Neuronal stem cell (in vitro differentiated cells): ENCODE results near the gene MAU2.

Experiments
- DNase-seq: peaks from one replicate; pipeline ENCODE4 v3.0.0-alpha.2; 2013; ENCODE audit warnings: low spot score
- H2AFZ ChIP-seq: one replicate; pipeline ENCODE4 v1.6.1; 2013; ENCODE audit warnings: mild to moderate bottlenecking, low read length, inconsistent platforms
- H2AK5ac ChIP-seq: 2 replicates; pipeline ENCODE4 v1.6.1; 2013; ENCODE audit warnings: low read depth, mild to moderate bottlenecking, inconsistent platforms, low read length, moderate library complexity, mixed read lengths
- H2BK120ac ChIP-seq: 2 replicates; pipeline ENCODE4 v1.6.1; 2013; ENCODE audit warnings: low read depth, mild to moderate bottlenecking, inconsistent platforms, low read length, moderate library complexity, mixed read lengths
- H2BK12ac ChIP-seq: one replicate; pipeline ENCODE4 v1.6.1; 2013; ENCODE audit warnings: low read length, inconsistent platforms
- H2BK15ac ChIP-seq: 2 replicates; pipeline ENCODE4 v1.6.1; 2013; ENCODE audit warnings: mild to moderate bottlenecking, low read length, inconsistent platforms, mixed read lengths
- H2BK5ac ChIP-seq: one replicate; pipeline ENCODE4 v1.6.1; 2013; ENCODE audit warnings: inconsistent platforms, mild to moderate bottlenecking, low read length, moderate library complexity
- H3K14ac ChIP-seq: one replicate; pipeline ENCODE4 v1.6.1; 2013; ENCODE audit warnings: low read length, inconsistent platforms
- H3K18ac ChIP-seq: 2 replicates; pipeline ENCODE4 v1.6.1; 2013; ENCODE audit warnings: low read length, inconsistent platforms
- H3K23ac ChIP-seq: 2 replicates; pipeline ENCODE4 v1.6.1; 2013; ENCODE audit warnings: low read depth, mild to moderate bottlenecking, mixed read lengths, low read length, inconsistent platforms; ENCODE audit not compliant: poor library complexity
- H3K27ac ChIP-seq: replicated peaks from 3 replicates; pipeline ENCODE4 v1.5.1; 2013; ENCODE audit warnings: low read length, inconsistent platforms
- H3K27me3 ChIP-seq, 3 experiments: 2 replicates each; pipeline ENCODE4 v1.6.1; 2013; ENCODE audit warnings: low read length in 3 of 3, mild to moderate bottlenecking in 2 of 3, inconsistent platforms in 1 of 3, low read depth in 1 of 3, mixed read lengths in 1 of 3, moderate library complexity in 1 of 3; ENCODE audit not compliant: control insufficient read depth in 3 of 3, insufficient read depth in 3 of 3
- H3K36me3 ChIP-seq, 2 donors: replicated peaks in 1 of 2; 2 replicates each; pipeline ENCODE4 v1.6.1; 2013; ENCODE audit warnings: low read length in 2 of 2; ENCODE audit not compliant: control insufficient read depth in 2 of 2, insufficient read depth in 2 of 2
- H3K4ac ChIP-seq: 2 replicates; pipeline ENCODE4 v1.6.1; 2013; ENCODE audit warnings: inconsistent platforms, mild to moderate bottlenecking, low read length, moderate library complexity
- H3K4me1 ChIP-seq, 2 donors: 1 replicate in 1 of 2; 2 replicates in 1 of 2; pipeline ENCODE4 v1.6.1; 2013; ENCODE audit warnings: low read length in 2 of 2, low read depth in 1 of 2; ENCODE audit not compliant: control insufficient read depth in 2 of 2, insufficient read depth in 1 of 2
- H3K4me2 ChIP-seq: one replicate; pipeline ENCODE4 v1.6.1; 2013; ENCODE audit warnings: mild to moderate bottlenecking, low read length, inconsistent platforms; ENCODE audit not compliant: insufficient read depth, poor library complexity, severe bottlenecking
- H3K4me3 ChIP-seq, 2 donors: 2 replicates each; pipeline ENCODE4 v1.5.1; 2013; ENCODE audit warnings: low read length in 2 of 2, mild to moderate bottlenecking in 2 of 2, inconsistent platforms in 1 of 2, moderate library complexity in 1 of 2
- H3K79me1 ChIP-seq: one replicate; pipeline ENCODE4 v1.6.1; 2013; ENCODE audit warnings: low read depth, mild to moderate bottlenecking, inconsistent platforms, low read length, moderate library complexity
- H3K9ac ChIP-seq: one replicate; pipeline ENCODE4 v1.6.1; 2013; ENCODE audit warnings: mild to moderate bottlenecking, low read depth, low read length, inconsistent platforms; ENCODE audit not compliant: poor library complexity
- H3K9me3 ChIP-seq, 2 donors: replicated peaks in 1 of 2; 2 replicates each; pipeline versions ENCODE3 to v1.6.1; 2013; ENCODE audit warnings: low read length in 2 of 2, mild to moderate bottlenecking in 2 of 2, inconsistent platforms in 1 of 2, low read depth in 1 of 2, mixed read lengths in 1 of 2, moderate library complexity in 1 of 2; ENCODE audit not compliant: control insufficient read depth in 2 of 2, insufficient read depth in 1 of 2
- H4K8ac ChIP-seq: one replicate; pipeline ENCODE4 v1.6.1; 2013; ENCODE audit warnings: low read depth, mild to moderate bottlenecking, inconsistent platforms, low read length, moderate library complexity
- H4K91ac ChIP-seq: one replicate; pipeline ENCODE4 v1.6.1; 2013; ENCODE audit warnings: low read length, low read depth, mild to moderate bottlenecking, inconsistent platforms; ENCODE audit not compliant: poor library complexity
- WGBS, 2 donors: extraction: QIAGEN DNeasy Blood & Tissue Kit; methylation state at CpG; one replicate each; pipeline ENCODE4 v1.1.7; 2013; ENCODE audit warnings: missing lambda C conversion rate in 2 of 2, mixed read lengths in 1 of 2; ENCODE audit not compliant: insufficient read length in 2 of 2, insufficient replicate concordance in 1 of 2; ENCODE audit errors: extremely low coverage in 2 of 2; 5-methylcytosine and 5-hydroxymethylcytosine counted together

MAU2 gene

GRCh38 chr19:19292607-19293006 is 28.0 kb upstream of the MAU2 start:
- Histone ChIP-seq H3K4me3 (no peak overlapping the region), H3K27ac (no peak overlapping the region), H2BK120ac (no peak overlapping the region), H2BK5ac (no peak overlapping the region), H3K4me2 (no peak overlapping the region), H3K14ac (no peak overlapping the region), H3K27me3 (no peaks in the 10 kb centered on the region), H3K9ac (no peak overlapping the region), H3K4me1 (no peaks in the 10 kb centered on the region), H3K23ac (no peak overlapping the region), H3K36me3 (peaks cover 28 to 91% of the 10 kb centered on the region in 2 donors), H4K91ac (no peak overlapping the region), H2BK12ac (no peak overlapping the region), H3K79me1 (peaks cover 2% of the 10 kb centered on the region), H2BK15ac (no peak overlapping the region), H3K18ac (no peak overlapping the region), H4K8ac (no peak overlapping the region), H2AK5ac (no peak overlapping the region), H3K9me3 (peaks cover 0 to 13% of the 10 kb centered on the region in 2 donors), H2AFZ (no peak overlapping the region), H3K4ac (no peak overlapping the region)
- WGBS, 2 donors = no CpG with 5 or more reads among the region's 5 CpGs
- DNase-seq = no peak

- H3K36me3 ChIP-seq = peaks cover 24 to 85% of the 10 kb centered on the region in 2 donors
- no peak overlapping the region for H3K18ac ChIP-seq
Observed at GRCh38 chr19:19294914-19295313, 25.7 kb upstream of the MAU2 start.

GRCh38 chr19:19296953-19297689 is 23.5 kb upstream of the MAU2 start:
- no CpG with 5 or more reads among the region's 19 CpGs for WGBS, 2 donors
- H2BK12ac ChIP-seq = no peak overlapping the region
- DNase-seq = no peak
- H4K8ac ChIP-seq = no peak overlapping the region
- peaks cover 2% of the 10 kb centered on the region for H3K79me1 ChIP-seq
- H2BK120ac ChIP-seq = no peak overlapping the region
- no peak overlapping the region for H3K4me3 ChIP-seq
- H2AK5ac ChIP-seq = no peak overlapping the region
- no peak overlapping the region for H3K9ac ChIP-seq
- no peaks in the 10 kb centered on the region for H3K4me1 ChIP-seq
- H3K27ac ChIP-seq = no peak overlapping the region
- no peak overlapping the region for H3K4ac ChIP-seq
- no peak overlapping the region for H3K14ac ChIP-seq
- peaks cover 39 to 89% of the 10 kb centered on the region in 2 donors for H3K36me3 ChIP-seq
- no peak overlapping the region for H3K18ac ChIP-seq
- H3K23ac ChIP-seq = no peak overlapping the region
- no peak overlapping the region for H2AFZ ChIP-seq
- H3K27me3 ChIP-seq = no peaks in the 10 kb centered on the region
- H4K91ac ChIP-seq = no peak overlapping the region
- no peak overlapping the region for H2BK15ac ChIP-seq
- no peak overlapping the region for H3K4me2 ChIP-seq
- H2BK5ac ChIP-seq = no peak overlapping the region
- peaks cover 0 to 13% of the 10 kb centered on the region in 2 donors for H3K9me3 ChIP-seq

More at GRCh38 chr19:19294914-19295313, 25.7 kb upstream of the MAU2 start:
- Histone ChIP-seq H4K8ac (no peak overlapping the region), H3K27ac (no peak overlapping the region), H2BK15ac (no peak overlapping the region), H2BK12ac (no peak overlapping the region), H3K14ac (no peak overlapping the region), H3K9me3 (peaks cover 0 to 13% of the 10 kb centered on the region in 2 donors), H2AK5ac (no peak overlapping the region), H3K4me3 (no peak overlapping the region), H3K4me1 (no peaks in the 10 kb centered on the region), H2AFZ (no peak overlapping the region), H3K4ac (no peak overlapping the region), H3K9ac (no peak overlapping the region), H4K91ac (no peak overlapping the region), H3K79me1 (peaks cover 2% of the 10 kb centered on the region), H2BK5ac (no peak overlapping the region), H3K4me2 (no peak overlapping the region), H3K23ac (no peak overlapping the region), H3K27me3 (no peaks in the 10 kb centered on the region), H2BK120ac (no peak overlapping the region)
- no peak for DNase-seq
- WGBS, 2 donors = no CpG with 5 or more reads among the region's 4 CpGs

- peaks cover 44 to 89% of the 10 kb centered on the region in 2 donors for H3K36me3 ChIP-seq
- H2AFZ ChIP-seq = no peak overlapping the region
- H3K4me1 ChIP-seq = no peaks in the 10 kb centered on the region
- H3K4me3 ChIP-seq = no peak overlapping the region
- no peak overlapping the region for H2BK15ac ChIP-seq
- H3K4ac ChIP-seq = no peak overlapping the region
- no peak overlapping the region for H3K14ac ChIP-seq
- H3K79me1 ChIP-seq = peaks cover 2% of the 10 kb centered on the region
- no peak overlapping the region for H2BK120ac ChIP-seq
- no peak overlapping the region for H2AK5ac ChIP-seq
- H3K9ac ChIP-seq = no peak overlapping the region
- H3K18ac ChIP-seq = no peak overlapping the region
- H3K4me2 ChIP-seq = no peak overlapping the region
- no peaks in the 10 kb centered on the region for H3K27me3 ChIP-seq
- no peak for DNase-seq
- no peak overlapping the region for H2BK12ac ChIP-seq
- H2BK5ac ChIP-seq = no peak overlapping the region
- WGBS, 2 donors = no CpG with 5 or more reads among the region's 9 CpGs
- no peak overlapping the region for H3K27ac ChIP-seq
- peaks cover 0 to 10% of the 10 kb centered on the region in 2 donors for H3K9me3 ChIP-seq
- H4K8ac ChIP-seq = no peak overlapping the region
- H4K91ac ChIP-seq = no peak overlapping the region
- no peak overlapping the region for H3K23ac ChIP-seq
Observed at GRCh38 chr19:19297759-19298158, 22.9 kb upstream of the MAU2 start.
